Measurements from ENCODE around the gene DEXI. TPM values are rescaled to one million over a fixed set of nuclear protein-coding genes. Genes with fewer than 3 reads are reported as not detected.

DEXI gene
- total RNA-seq, 1 experiment from 2014 or later, result 43.2 TPM

GRCh38 chr16:10907757-10908045, 34.6 kb downstream of the DEXI start:
- no peak overlapping the region for H2AFZ ChIP-seq (ENCODE audit: low read length)
- intact Hi-C loops (cut with micrococcal nuclease), result no loop called here
- H3K27me3 ChIP-seq (ENCODE audit: low read length), result no peaks in the 10 kb centered on the region
- H3K4me3 ChIP-seq (ENCODE audit: low read length), result no peak overlapping the region
- no peaks in the 10 kb centered on the region for H3K79me2 ChIP-seq (ENCODE audit: low read length)
- ChIA-PET CTCF (no interaction called here), POLR2A (ENCODE audit: unreplicated experiment) (no interaction called here)
- H3K4me2 ChIP-seq (ENCODE audit: low read length), result no peak overlapping the region
- no peak for ATAC-seq
- H3K36me3 ChIP-seq (ENCODE audit: low read depth, low read length), result no peaks in the 10 kb centered on the region
- H3K4me1 ChIP-seq (ENCODE audit: insufficient read depth, low read length), result no peaks in the 10 kb centered on the region
- BruUV-seq (replicated peaks), result no TSS peak
- no peaks in the 10 kb centered on the region for H3F3A ChIP-seq (ENCODE audit: low read length, unreplicated experiment)
- no peak overlapping the region for H3K9ac ChIP-seq (ENCODE audit: low read length)
- no peak for DNase-seq
- no peaks in the 10 kb centered on the region for H4K20me1 ChIP-seq (ENCODE audit: low read length)
- no peaks in the 10 kb centered on the region for H3K9me2 ChIP-seq (replicated peaks; ENCODE audit: low read length)
- H3K27ac ChIP-seq (ENCODE audit: low read length), result no peak overlapping the region
- H3K9me3 ChIP-seq (ENCODE audit: low read length), result no peaks in the 10 kb centered on the region
- TF ChIP-seq EZH2phosphoT487 (IDR thresholded peaks at IDR 0.05; ENCODE audit: borderline replicate concordance, low read length), result no peak
- TF ChIP-seq CTCF (conservative IDR thresholded peaks at IDR 0.05; ENCODE audit: low read depth, low read length), result no peak
- no peak for TF ChIP-seq EZH2 (IDR thresholded peaks at IDR 0.05; ENCODE audit: low read length, unreplicated experiment)

- no peak overlapping the region for H3K27ac ChIP-seq (ENCODE audit: low read length)
- no peaks in the 10 kb centered on the region for H3K9me3 ChIP-seq (ENCODE audit: low read length)
- intact Hi-C loops (cut with micrococcal nuclease), result no loop called here
- no peak for ATAC-seq
- no peak for TF ChIP-seq EZH2 (IDR thresholded peaks at IDR 0.05; ENCODE audit: low read length, unreplicated experiment)
- DNase-seq, result no peak
- no peaks in the 10 kb centered on the region for H3K27me3 ChIP-seq (ENCODE audit: low read length)
- H3F3A ChIP-seq (ENCODE audit: low read length, unreplicated experiment), result no peaks in the 10 kb centered on the region
- no peaks in the 10 kb centered on the region for H3K36me3 ChIP-seq (ENCODE audit: low read depth, low read length)
- no peak overlapping the region for H3K4me3 ChIP-seq (ENCODE audit: low read length)
- H4K20me1 ChIP-seq (ENCODE audit: low read length), result no peaks in the 10 kb centered on the region
- no peaks in the 10 kb centered on the region for H3K79me2 ChIP-seq (ENCODE audit: low read length)
- H3K9me2 ChIP-seq (replicated peaks; ENCODE audit: low read length), result no peaks in the 10 kb centered on the region
- no peak overlapping the region for H3K4me2 ChIP-seq (ENCODE audit: low read length)
- no TSS peak for BruUV-seq (replicated peaks)
- H3K9ac ChIP-seq (ENCODE audit: low read length), result no peak overlapping the region
- CTCF ChIA-PET, result no interaction called here
- H3K4me1 ChIP-seq (ENCODE audit: insufficient read depth, low read length), result no peaks in the 10 kb centered on the region
- H2AFZ ChIP-seq (ENCODE audit: low read length), result no peak overlapping the region
- POLR2A ChIA-PET (ENCODE audit: unreplicated experiment), result no interaction called here
Measured at GRCh38 chr16:10906914-10907756, 35.1 kb downstream of the DEXI start.

GRCh38 chr16:10906482-10906881, 35.8 kb downstream of the DEXI start:
- Histone ChIP-seq H3K36me3 (ENCODE audit: low read depth, low read length) (no peaks in the 10 kb centered on the region), H3K79me2 (ENCODE audit: low read length) (no peaks in the 10 kb centered on the region), H2AFZ (ENCODE audit: low read length) (no peak overlapping the region), H3K9me3 (ENCODE audit: low read length) (no peaks in the 10 kb centered on the region), H3K4me1 (ENCODE audit: insufficient read depth, low read length) (no peaks in the 10 kb centered on the region), H3K27ac (ENCODE audit: low read length) (no peak overlapping the region), H3F3A (ENCODE audit: low read length, unreplicated experiment) (no peaks in the 10 kb centered on the region), H3K27me3 (ENCODE audit: low read length) (no peaks in the 10 kb centered on the region), H4K20me1 (ENCODE audit: low read length) (no peaks in the 10 kb centered on the region), H3K4me2 (ENCODE audit: low read length) (no peak overlapping the region), H3K4me3 (ENCODE audit: low read length) (no peak overlapping the region), H3K9ac (ENCODE audit: low read length) (no peak overlapping the region), H3K9me2 (replicated peaks; ENCODE audit: low read length) (no peaks in the 10 kb centered on the region)
- intact Hi-C loops (cut with micrococcal nuclease), result no loop called here
- DNase-seq (no peak), ATAC-seq (no peak)
- ChIA-PET CTCF (no interaction called here), POLR2A (ENCODE audit: unreplicated experiment) (no interaction called here)
- TF ChIP-seq EZH2 (IDR thresholded peaks at IDR 0.05; ENCODE audit: low read length, unreplicated experiment) (no peak), CTCF (conservative IDR thresholded peaks at IDR 0.05; ENCODE audit: low read depth, low read length) (no peak), EZH2phosphoT487 (IDR thresholded peaks at IDR 0.05; ENCODE audit: borderline replicate concordance, low read length) (no peak)
- BruUV-seq (replicated peaks), result no TSS peak

Data from PC-3 (cell line).